Right cardiac atrium (tissue), 5 donors: Measurements from ENCODE around the gene LSM14B. TPM values are rescaled to one million over a fixed set of nuclear protein-coding genes. Genes with fewer than 3 reads are reported as not detected.

Experiments used
- ATAC-seq, 2 donors: fragments of 200-7000 bp; cut with Tn5 transposase; one replicate each; pipeline versions ENCODE4 v1.8.0 to v1.9.1; 2020; ENCODE audit warnings: moderate library complexity in 2 of 2, mild to moderate bottlenecking in 1 of 2
- DNase-seq, 3 donors: peaks; one replicate each; pipeline ENCODE4 v3.0.0-alpha.2; 2020
- H3K27ac ChIP-seq: one replicate; pipeline ENCODE4 v1.5.1; 2013; ENCODE audit warnings: mild to moderate bottlenecking, low read length, control low read depth, moderate library complexity
- H3K27me3 ChIP-seq: one replicate; pipeline ENCODE4 v1.6.1; 2013; ENCODE audit not compliant: control insufficient read depth, insufficient read depth
- H3K4me1 ChIP-seq: one replicate; pipeline ENCODE4 v1.6.1; 2013; ENCODE audit warnings: low read length; ENCODE audit not compliant: control insufficient read depth, insufficient read depth
- H3K4me3 ChIP-seq: one replicate; pipeline ENCODE4 v1.5.1; 2013; ENCODE audit warnings: low read length, control low read depth
- H3K9me3 ChIP-seq: one replicate; pipeline ENCODE4 v1.6.1; 2013; ENCODE audit warnings: low read length; ENCODE audit not compliant: control insufficient read depth
- WGBS: extraction: QIAGEN DNeasy Blood & Tissue Kit; methylation state at CpG from one replicate; pipeline ENCODE4 v1.1.7; 2013; 5-methylcytosine and 5-hydroxymethylcytosine counted together
- intact Hi-C, 4 donors: fragments of 100-400 bp; cut with DNase I; formaldehyde crosslinking; loops; one replicate each; pipeline versions ENCODE4 v1.11.0 to v1.14.0; 2022 to 2023
- polyA plus RNA-seq: library from polyadenylated mRNA; stranded (reverse); fragments of 200-250 nt; gene quantifications from one replicate; pipeline ENCODE4 v1.2.3, GENCODE V29; 2013
- total RNA-seq, 4 donors: library from RNA; stranded (reverse); fragmentation: NEBNext Ultra II Directional; extraction: Animal tissue kit (Norgen Biotek cat#: 25700); gene quantifications; one replicate each; pipeline ENCODE4 v1.2.1, GENCODE V29; 2021
- donor health status: healthy with polysubstance abuse.
- donor health status: DM: no; HTN: yes; CAD: no.
- donor health status: DM: no; HTN: no; CAD: no.
- donor health status: DM: no; HTN: yes; CAD: no; lungs with severe emphysema.
- donor health status: DM: yes; HTN: yes; CAD: no.

The LSM14B gene
- total and polyA plus RNA-seq, 5 donors: 27.6 to 45.7 (median 40.5) TPM

GRCh38 chr20:62175711-62176110 is 53.4 kb downstream of the LSM14B start:
- WGBS: 95% methylated on average over 10 of the region's 10 CpGs
- H3K4me1 ChIP-seq: no peaks in the 10 kb centered on the region
- H3K9me3 ChIP-seq: no peaks in the 10 kb centered on the region
- H3K27ac ChIP-seq: no peak overlapping the region
- intact Hi-C loops: no loop called here
- no peaks in the 10 kb centered on the region for H3K27me3 ChIP-seq
- DNase-seq (peak in 1 of 3 donors; percentile 33), ATAC-seq (no peak)
- no peak overlapping the region for H3K4me3 ChIP-seq

GRCh38 chr20:62176866-62177265 is 54.6 kb downstream of the LSM14B start:
- no peaks in the 10 kb centered on the region for H3K9me3 ChIP-seq
- intact Hi-C loops: no loop called here
- H3K27me3 ChIP-seq: no peaks in the 10 kb centered on the region
- 90% methylated on average over 15 of the region's 15 CpGs for WGBS
- ATAC-seq (no peak), DNase-seq (peak in 1 of 3 donors; percentile 31)
- no peak overlapping the region for H3K27ac ChIP-seq
- H3K4me3 ChIP-seq: no peak overlapping the region
- H3K4me1 ChIP-seq: no peaks in the 10 kb centered on the region

DNA sequence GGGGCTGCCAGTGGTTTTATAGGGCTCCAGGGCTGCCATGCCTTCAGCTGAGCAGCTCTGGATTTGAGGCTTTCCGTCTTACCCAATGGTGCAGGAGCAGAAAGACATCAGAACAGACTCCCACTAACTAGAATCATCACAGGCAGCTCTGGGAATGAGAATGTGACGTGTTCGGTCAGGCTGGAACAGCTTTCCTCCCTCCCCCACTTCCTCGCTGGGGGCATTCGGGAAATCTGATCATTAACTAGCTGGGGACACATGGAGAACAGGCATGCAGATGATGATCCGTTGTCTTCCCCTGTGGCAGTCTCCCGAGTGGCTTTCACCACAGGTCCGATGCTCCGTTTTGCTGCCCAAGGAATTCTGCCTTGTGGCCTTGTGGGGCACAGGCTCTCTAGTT is 55.0 kb downstream of the LSM14B start:
- DNase-seq: peak in 1 of 3 donors; percentile 18
- 87% methylated on average over 9 of the region's 9 CpGs for WGBS
- ATAC-seq: no peak

DNA sequence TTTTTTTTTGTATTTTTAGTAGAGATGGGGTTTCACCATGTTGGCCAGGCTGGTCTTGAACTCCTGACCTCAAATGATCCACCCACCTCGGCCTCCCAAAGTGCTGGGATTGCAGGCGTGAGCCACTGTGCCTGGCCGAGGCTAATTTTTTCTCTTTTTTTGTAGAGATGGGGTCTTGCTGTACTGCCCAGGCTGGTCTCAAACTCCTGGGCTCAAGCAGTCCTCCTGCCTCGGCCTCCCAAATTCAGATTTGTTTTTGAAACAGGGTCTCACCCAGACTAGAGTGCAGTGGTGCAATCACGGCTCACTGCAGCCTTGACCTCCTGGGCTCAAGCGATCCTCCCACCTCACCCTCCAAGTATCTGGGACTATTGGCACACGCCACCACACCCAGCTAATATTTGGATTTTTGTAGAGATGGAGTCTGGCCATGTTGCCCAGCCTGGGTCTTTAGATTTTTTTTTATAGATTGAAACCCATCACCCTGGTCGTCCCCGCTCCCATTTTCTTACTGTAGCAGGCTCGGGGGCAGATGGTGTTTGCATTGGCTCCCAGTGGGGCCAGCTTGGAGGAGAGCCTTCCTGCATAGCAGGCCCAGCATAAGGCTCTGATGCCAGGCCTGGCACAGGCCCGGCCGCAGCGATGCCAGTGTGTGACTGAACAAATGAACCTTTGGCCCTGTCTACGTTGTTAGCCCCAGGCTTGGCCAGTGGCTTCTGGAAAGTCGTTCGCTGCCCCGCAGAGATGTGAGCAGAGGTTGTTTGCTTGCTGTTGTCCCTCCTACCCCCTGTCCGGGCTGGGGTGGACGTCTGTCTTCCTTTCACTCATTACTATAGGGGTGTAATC is 56.3 kb downstream of the LSM14B start:
- H3K4me1 ChIP-seq: peaks cover 2% of the 10 kb centered on the region
- no peak overlapping the region for H3K4me3 ChIP-seq
- no peak overlapping the region for H3K27ac ChIP-seq
- intact Hi-C loops: no loop called here
- H3K9me3 ChIP-seq: no peaks in the 10 kb centered on the region
- ATAC-seq (no peak), DNase-seq (no peak)
- 94% methylated on average over 19 of the region's 19 CpGs for WGBS
- H3K27me3 ChIP-seq: no peaks in the 10 kb centered on the region

More for the DNA sequence above, 55.0 kb downstream of the LSM14B start:
- H3K9me3 ChIP-seq: no peaks in the 10 kb centered on the region
- no peak overlapping the region for H3K4me3 ChIP-seq
- intact Hi-C loops: no loop called here
- H3K27me3 ChIP-seq: no peaks in the 10 kb centered on the region
- H3K4me1 ChIP-seq: no peaks in the 10 kb centered on the region
- H3K27ac ChIP-seq: no peak overlapping the region

DNA sequence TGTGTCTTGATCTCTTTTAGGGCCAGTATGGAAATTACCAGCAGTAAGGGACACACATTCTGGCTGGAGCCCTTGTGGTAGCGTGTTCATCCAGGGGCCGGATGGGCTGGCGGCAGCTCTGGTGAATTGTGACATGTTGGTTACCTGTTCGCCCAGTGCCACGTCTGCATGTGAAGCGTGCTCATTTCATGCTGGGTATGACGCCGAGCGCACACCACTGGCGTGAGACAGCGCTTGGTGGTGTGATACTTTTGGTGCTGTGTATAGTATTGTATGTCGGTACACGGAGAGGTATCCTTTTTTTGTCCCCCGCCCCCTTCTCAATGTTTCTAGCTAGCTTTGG is 56.9 kb downstream of the LSM14B start:
- DNase-seq (no peak), ATAC-seq (no peak)
- 97% methylated on average over 14 of the region's 14 CpGs for WGBS
- intact Hi-C loops: no loop called here
- H3K4me1 ChIP-seq: peaks cover 5% of the 10 kb centered on the region
- no peaks in the 10 kb centered on the region for H3K27me3 ChIP-seq
- no peaks in the 10 kb centered on the region for H3K9me3 ChIP-seq
- no peak overlapping the region for H3K27ac ChIP-seq
- H3K4me3 ChIP-seq: no peak overlapping the region

GRCh38 chr20:62181808-62182207 is 59.5 kb downstream of the LSM14B start:
- H3K4me1 ChIP-seq: peaks cover 8% of the 10 kb centered on the region
- intact Hi-C loops: loop anchor here in 3 of 4 donors (10.0 kb wide), 3 partner anchors 103 to 203 kb away; partner anchors contain the start of gene RPS21 (in 1 of the 3)
- WGBS: 88% methylated on average over 2 of the region's 2 CpGs
- ATAC-seq (no peak), DNase-seq (no peak)
- H3K27ac ChIP-seq: no peak overlapping the region
- H3K9me3 ChIP-seq: no peaks in the 10 kb centered on the region
- H3K4me3 ChIP-seq: peak overlapping the region; percentile 96
- no peaks in the 10 kb centered on the region for H3K27me3 ChIP-seq

DNA sequence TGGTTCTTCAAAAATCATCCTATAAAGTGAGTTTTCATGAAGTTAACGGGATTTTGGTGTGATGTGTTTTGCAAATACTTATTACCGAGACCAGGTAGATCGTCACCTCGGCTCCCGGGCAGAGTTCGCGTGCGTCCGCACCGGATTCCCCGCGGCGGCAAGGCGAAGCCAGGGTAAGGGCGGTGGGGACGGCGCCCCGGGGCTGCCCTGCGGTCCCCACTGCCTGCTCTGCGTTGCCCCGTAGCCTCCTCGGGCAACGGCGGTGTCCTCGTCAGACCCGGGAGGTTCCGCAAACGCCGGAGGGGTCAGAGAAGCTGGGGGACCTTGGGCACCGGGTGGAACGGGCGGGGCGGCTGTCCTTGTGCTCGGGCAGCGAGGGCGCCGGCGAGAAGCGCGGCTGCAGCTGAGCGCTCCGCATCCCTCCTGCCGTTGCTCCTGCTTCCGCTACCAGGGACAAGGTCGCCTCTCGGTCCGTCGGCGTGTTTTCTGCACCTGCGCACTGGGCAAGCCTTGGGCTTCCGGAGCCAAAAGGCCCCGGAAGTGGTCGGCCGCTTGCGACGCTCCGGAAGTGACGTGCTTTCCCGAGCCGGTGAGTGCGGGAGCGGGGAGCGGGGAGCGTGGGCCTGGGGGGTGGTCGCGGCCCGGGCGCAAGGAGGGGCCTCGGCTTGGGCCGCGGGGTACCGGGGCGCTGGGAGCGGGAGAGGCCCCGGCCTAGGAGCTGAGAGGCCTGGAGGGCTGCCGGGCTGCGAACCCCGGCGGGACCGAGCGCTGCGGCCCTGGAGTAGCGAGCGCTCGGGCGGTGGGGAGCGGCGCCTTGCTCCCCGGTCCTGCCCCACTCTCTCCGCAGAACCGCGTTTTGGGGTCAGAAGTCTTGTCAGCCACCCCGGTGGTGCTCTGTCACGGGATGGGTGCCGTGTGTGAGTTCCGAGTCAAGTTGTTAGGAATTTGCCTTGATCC is 60.5 kb downstream of the LSM14B start, which contains the start of gene MTG2:
MTG2 (plus strand) TSS at position 560 of the 957 bp plus-strand sequence. CDS start 10,393 bp downstream, outside the sequence.
- ATAC-seq (peak; percentile 98), DNase-seq (peak; percentile 96 to 98 (median 97))
- Histone ChIP-seq H3K4me1 (peaks cover 8% of the 10 kb centered on the region), H3K9me3 (no peaks in the 10 kb centered on the region), H3K4me3 (peak within 1 kb of the TSS; percentile 96), H3K27me3 (no peaks in the 10 kb centered on the region), H3K27ac (peak within 1 kb of the TSS; percentile 90)
- under 1% methylated on average over 96 of the region's 96 CpGs for WGBS
- intact Hi-C loops: loop anchor here in 3 of 4 donors (10.0 kb wide), 3 partner anchors 102 to 202 kb away; partner anchors contain the start of gene RPS21 (in 1 of the 3)

DNA sequence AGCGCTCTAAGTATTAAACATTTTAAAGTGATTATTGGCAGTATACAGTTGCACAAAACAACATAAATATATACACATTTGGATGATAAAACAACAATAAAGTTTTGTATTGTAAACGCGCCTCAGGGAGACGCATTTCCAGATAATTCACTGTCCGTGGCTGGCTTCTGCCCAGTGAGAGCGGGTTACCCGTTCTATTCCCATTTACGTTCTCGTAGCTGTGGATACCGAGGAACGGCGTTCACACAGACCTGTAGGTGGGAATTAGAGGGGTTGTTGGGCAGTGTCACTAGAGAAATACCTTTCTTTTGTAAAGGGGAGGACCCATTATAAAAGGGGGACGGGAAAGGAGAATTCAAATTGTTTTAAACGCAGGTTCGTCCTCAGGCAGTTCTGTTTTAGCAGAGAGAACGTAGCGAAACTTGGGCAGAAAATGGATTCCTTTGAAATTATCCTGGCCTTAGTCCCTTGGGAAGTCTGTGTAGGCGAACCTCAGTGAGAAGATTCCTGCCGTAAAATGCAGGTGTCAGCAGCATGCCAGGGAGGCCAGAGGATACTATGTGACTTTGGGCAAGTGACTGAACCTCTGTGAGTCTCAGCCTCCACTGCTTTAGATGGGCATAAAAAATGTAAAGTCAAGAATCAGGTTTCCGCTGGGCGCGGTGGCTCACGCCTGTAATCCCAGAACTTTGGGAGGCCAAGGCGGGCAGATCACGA is 61.3 kb downstream of the LSM14B start:
- ATAC-seq: no peak
- peak overlapping the region; percentile 86 for H3K27ac ChIP-seq
- no peak for DNase-seq
- WGBS: 29% methylated on average over 25 of the region's 25 CpGs
- no peaks in the 10 kb centered on the region for H3K9me3 ChIP-seq
- H3K27me3 ChIP-seq: no peaks in the 10 kb centered on the region
- peaks cover 8% of the 10 kb centered on the region for H3K4me1 ChIP-seq
- H3K4me3 ChIP-seq: peak overlapping the region; percentile 96
- intact Hi-C loops: loop anchor here in 3 of 4 donors (10.0 kb wide), 3 partner anchors 101 to 201 kb away; partner anchors contain the start of gene RPS21 (in 1 of the 3)
